ENCODE measurements around the gene LRRN3.

The LRRN3 gene

DNA sequence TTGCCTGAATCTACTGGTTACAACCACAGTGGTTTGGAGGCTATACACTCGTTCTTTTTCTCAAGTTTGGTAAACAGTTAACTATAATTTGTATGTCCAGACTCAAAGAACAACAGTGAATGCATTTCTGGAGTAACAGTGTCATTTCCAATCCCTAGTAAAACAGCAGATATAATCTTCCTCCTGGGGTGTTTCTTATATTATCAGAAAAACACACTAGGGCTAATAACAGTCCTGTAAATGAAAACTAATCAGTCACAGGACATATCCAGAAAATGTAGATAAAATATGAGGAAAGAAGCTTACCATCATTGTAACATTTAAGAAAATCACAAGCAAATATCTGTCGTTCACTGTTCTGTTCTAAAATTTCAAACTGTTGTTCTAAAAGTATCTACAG, 82.6 kb downstream of the LRRN3 start:
- no peak for DNase-seq

DNA sequence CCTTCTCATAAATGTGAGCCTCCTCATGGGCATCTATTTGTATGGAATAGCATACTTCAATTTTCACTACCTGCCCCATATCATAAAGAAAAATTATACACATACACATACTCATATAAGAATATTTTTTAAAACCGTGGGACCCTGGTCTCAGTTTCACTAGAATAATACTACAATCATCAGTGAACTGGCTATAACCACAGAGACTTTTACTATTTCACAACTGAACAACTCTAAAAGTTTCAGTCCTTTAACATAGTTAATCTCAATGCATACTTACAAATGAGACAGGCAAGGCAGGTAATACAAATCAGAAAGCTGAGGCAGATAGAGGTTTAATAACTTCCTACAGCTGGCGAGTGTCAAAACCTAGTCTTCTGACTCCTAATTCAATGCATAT, 83.1 kb downstream of the LRRN3 start:
- DNase-seq = no peak

DNA sequence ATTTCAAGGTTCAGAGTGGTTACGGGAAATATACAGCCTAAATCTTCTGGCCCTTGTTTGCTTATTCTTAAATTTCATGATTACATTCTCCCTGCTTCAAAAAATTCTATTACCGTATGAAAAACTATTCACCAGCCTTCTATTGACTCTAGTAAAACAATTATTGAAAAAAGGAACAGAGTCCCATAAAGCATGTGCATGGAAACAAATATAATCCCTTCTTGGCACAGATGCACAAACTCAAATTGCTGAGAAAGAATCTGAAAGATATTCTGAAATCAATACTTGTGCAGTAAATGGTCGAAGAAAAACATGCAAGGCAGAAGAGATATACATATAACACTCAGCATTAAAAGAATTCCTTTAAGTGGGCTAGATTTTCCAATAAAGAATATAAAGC, 83.6 kb downstream of the LRRN3 start:
- DNase-seq = no peak

Data from activated gamma-delta T cell (primary cell).